Measurements from ENCODE around the gene SDHC. TPM values are rescaled to one million over a fixed set of nuclear protein-coding genes. Genes with fewer than 3 reads are reported as not detected.

Gene SDHC
- total and polyA plus RNA-seq, 2 of the 13 experiments (the other 11 are each of a cell fraction or from before 2014, with no cell fraction given): 27.1 to 229 TPM

DNA sequence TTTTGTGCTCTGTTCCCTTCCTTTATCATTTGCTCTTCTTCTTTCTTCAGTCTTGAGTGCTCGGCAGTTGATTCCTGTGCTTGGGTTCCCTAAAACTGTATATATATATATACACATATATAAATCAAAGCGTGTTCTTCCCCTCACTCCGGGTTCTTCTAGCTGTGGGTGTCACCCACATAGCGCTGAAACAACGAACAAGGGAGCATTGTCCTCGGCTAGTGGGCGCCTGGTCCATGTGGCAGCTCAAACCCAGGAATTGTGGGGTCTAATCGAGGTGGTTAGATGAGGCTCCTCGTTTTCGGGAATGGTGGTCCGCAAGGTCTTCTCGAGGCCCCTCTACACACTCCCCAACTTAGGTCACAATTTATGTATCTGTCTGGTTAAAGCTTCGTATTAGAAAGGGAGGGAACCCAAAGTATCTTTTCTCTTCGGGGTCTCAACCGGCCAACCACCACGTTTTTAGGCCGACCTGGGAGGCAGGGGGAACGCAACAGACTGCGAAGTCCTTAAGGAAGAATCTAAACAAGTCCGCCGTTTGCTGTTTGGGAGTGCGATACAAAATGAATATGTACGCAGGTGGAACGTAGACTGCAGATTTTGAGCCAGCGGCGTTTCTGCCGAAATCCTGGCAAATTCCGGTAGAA lies 504 bp upstream of the SDHC start (continued):
- TF ChIP-seq, protein P1, sequence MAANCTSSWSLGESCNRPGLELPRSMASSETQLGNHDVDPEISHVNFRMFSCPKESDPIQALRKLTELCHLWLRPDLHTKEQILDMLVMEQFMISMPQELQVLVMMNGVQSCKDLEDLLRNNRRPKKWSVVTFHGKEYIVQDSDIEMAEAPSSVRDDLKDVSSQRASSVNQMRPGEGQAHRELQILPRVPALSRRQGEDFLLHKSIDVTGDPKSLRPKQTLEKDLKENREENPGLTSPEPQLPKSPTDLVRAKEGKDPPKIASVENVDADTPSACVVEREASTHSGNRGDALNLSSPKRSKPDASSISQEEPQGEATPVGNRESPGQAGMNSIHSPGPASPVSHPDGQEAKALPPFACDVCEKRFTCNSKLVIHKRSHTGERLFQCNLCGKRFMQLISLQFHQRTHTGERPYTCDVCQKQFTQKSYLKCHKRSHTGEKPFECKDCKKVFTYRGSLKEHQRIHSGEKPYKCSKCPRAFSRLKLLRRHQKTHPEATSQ (CRISPR knock-in tag; IDR thresholded peaks at IDR 0.05; ENCODE audit: borderline replicate concordance): 0 out of 2 replicates have a peak, but pooled peaks have one; percentile 26
- TF ChIP-seq, protein P2, sequence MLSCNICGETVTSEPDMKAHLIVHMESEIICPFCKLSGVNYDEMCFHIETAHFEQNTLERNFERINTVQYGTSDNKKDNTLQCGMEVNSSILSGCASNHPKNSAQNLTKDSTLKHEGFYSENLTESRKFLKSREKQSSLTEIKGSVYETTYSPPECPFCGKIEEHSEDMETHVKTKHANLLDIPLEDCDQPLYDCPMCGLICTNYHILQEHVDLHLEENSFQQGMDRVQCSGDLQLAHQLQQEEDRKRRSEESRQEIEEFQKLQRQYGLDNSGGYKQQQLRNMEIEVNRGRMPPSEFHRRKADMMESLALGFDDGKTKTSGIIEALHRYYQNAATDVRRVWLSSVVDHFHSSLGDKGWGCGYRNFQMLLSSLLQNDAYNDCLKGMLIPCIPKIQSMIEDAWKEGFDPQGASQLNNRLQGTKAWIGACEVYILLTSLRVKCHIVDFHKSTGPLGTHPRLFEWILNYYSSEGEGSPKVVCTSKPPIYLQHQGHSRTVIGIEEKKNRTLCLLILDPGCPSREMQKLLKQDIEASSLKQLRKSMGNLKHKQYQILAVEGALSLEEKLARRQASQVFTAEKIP (CRISPR knock-in tag; IDR thresholded peaks at IDR 0.05; ENCODE audit: borderline replicate concordance): no peak
- TF ChIP-seq SRF (IDR thresholded peaks at IDR 0.05; ENCODE audit: low read depth, low read length) (0 out of 2 replicates have a peak, but pooled peaks have one; percentile 13), AGO2 (optimal IDR thresholded peaks at IDR 0.05; ENCODE audit: low read depth, low read length) (no peak), RFXAP (CRISPR knock-in tag; IDR thresholded peaks at IDR 0.05; ENCODE audit: borderline replicate concordance) (no peak), ZNF367 (CRISPR knock-in tag; IDR thresholded peaks at IDR 0.05; ENCODE audit: borderline replicate concordance) (no peak; the same call in 1 of the 2 replicates), NFYC (CRISPR knock-in tag; IDR thresholded peaks at IDR 0.05) (no peak), ZNF788 (CRISPR knock-in tag; IDR thresholded peaks at IDR 0.05; ENCODE audit: borderline replicate concordance) (0 out of 2 replicates have a peak, but pooled peaks have one; percentile 15), DMAP1 (CRISPR knock-in tag; IDR thresholded peaks at IDR 0.05) (0 out of 2 replicates have a peak, but pooled peaks have one; percentile 31), SYNCRIP (IDR thresholded peaks at IDR 0.05; ENCODE audit: insufficient read depth, low read depth, low read length) (no peak), KLF13 (CRISPR knock-in tag; IDR thresholded peaks at IDR 0.05) (no peak), NR2C2 (CRISPR knock-in tag; IDR thresholded peaks at IDR 0.05; ENCODE audit: borderline replicate concordance) (no peak), CBX5 (CRISPR knock-in tag; IDR thresholded peaks at IDR 0.05; ENCODE audit: borderline replicate concordance) (no peak), ZNF12 (CRISPR knock-in tag; IDR thresholded peaks at IDR 0.05) (0 out of 2 replicates have a peak, but pooled peaks have one; percentile 3), ETV5 (CRISPR knock-in tag; IDR thresholded peaks at IDR 0.05; ENCODE audit: borderline replicate concordance) (no peak), RCOR2 (CRISPR knock-in tag; IDR thresholded peaks at IDR 0.05) (no peak)
- TF ChIP-seq, protein P3, sequence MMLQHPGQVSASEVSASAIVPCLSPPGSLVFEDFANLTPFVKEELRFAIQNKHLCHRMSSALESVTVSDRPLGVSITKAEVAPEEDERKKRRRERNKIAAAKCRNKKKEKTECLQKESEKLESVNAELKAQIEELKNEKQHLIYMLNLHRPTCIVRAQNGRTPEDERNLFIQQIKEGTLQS (CRISPR knock-in tag; IDR thresholded peaks at IDR 0.05): no peak
- TF ChIP-seq, protein P4, sequence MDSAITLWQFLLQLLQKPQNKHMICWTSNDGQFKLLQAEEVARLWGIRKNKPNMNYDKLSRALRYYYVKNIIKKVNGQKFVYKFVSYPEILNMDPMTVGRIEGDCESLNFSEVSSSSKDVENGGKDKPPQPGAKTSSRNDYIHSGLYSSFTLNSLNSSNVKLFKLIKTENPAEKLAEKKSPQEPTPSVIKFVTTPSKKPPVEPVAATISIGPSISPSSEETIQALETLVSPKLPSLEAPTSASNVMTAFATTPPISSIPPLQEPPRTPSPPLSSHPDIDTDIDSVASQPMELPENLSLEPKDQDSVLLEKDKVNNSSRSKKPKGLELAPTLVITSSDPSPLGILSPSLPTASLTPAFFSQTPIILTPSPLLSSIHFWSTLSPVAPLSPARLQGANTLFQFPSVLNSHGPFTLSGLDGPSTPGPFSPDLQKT (CRISPR knock-in tag; IDR thresholded peaks at IDR 0.05; ENCODE audit: borderline replicate concordance): 0 out of 2 replicates have a peak, but pooled peaks have one; percentile 55
- TF ChIP-seq, protein P5, sequence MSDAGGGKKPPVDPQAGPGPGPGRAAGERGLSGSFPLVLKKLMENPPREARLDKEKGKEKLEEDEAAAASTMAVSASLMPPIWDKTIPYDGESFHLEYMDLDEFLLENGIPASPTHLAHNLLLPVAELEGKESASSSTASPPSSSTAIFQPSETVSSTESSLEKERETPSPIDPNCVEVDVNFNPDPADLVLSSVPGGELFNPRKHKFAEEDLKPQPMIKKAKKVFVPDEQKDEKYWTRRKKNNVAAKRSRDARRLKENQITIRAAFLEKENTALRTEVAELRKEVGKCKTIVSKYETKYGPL (CRISPR knock-in tag; IDR thresholded peaks at IDR 0.05): 0 out of 2 replicates have a peak, but pooled peaks have one; percentile 30
- TF ChIP-seq, protein P6, sequence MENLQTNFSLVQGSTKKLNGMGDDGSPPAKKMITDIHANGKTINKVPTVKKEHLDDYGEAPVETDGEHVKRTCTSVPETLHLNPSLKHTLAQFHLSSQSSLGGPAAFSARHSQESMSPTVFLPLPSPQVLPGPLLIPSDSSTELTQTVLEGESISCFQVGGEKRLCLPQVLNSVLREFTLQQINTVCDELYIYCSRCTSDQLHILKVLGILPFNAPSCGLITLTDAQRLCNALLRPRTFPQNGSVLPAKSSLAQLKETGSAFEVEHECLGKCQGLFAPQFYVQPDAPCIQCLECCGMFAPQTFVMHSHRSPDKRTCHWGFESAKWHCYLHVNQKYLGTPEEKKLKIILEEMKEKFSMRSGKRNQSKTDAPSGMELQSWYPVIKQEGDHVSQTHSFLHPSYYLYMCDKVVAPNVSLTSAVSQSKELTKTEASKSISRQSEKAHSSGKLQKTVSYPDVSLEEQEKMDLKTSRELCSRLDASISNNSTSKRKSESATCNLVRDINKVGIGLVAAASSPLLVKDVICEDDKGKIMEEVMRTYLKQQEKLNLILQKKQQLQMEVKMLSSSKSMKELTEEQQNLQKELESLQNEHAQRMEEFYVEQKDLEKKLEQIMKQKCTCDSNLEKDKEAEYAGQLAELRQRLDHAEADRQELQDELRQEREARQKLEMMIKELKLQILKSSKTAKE (CRISPR knock-in tag; IDR thresholded peaks at IDR 0.05; ENCODE audit: borderline replicate concordance): no peak
- TF ChIP-seq, protein P7, sequence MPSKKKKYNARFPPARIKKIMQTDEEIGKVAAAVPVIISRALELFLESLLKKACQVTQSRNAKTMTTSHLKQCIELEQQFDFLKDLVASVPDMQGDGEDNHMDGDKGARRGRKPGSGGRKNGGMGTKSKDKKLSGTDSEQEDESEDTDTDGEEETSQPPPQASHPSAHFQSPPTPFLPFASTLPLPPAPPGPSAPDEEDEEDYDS (CRISPR knock-in tag; IDR thresholded peaks at IDR 0.05): no peak
